OCI-LY7 (cell line): ENCODE measurements around the gene AFF2. TPM values are rescaled to one million over a fixed set of nuclear protein-coding genes. Genes with fewer than 3 reads are reported as not detected.
A peak's percentile ranks its signal among the peaks of the same experiment; 100 is the strongest.

Source experiments
- BruUV-seq: library from RNA; stranded (reverse); fragments of 400-500 nt; replicated peaks from 2 replicates; lab custom pipeline; 2021; lab: Mats Ljungman, UMichigan
- CTCF ChIA-PET: fragments of 300-600 bp; sonication (Branson Sonifier 250); formaldehyde crosslinking; loops from one replicate; lab custom pipeline; 2022; ENCODE audit warnings: antibody characterized with exemption; ENCODE audit not compliant: unreplicated experiment; lab: Charles Lee
- POLR2A ChIA-PET: fragments of 300-600 bp; sonication (Branson Sonifier 250); formaldehyde crosslinking; loops from one replicate; lab custom pipeline; 2022; ENCODE audit warnings: antibody characterized with exemption; lab: Charles Lee
- DNase-seq: peaks from one replicate; pipeline ENCODE4 v3.0.0-alpha.2; 2015; ENCODE audit warnings: low spot score
- H2AFZ ChIP-seq: fragments of 200-600 bp; sonication (generic), shearing (Covaris generic); 2 replicates; pipeline ENCODE4 v1.6.1; 2014; ENCODE audit warnings: mild to moderate bottlenecking, antibody characterized with exemption, low read length, moderate library complexity
- H3K27ac ChIP-seq: fragments of 200-600 bp; sonication (generic); 2 replicates; pipeline ENCODE4 v1.5.1; 2014; ENCODE audit warnings: mixed run types, low read depth, mild to moderate bottlenecking, moderate library complexity, low read length, inconsistent platforms; ENCODE audit not compliant: poor library complexity, severe bottlenecking
- H3K36me3 ChIP-seq: fragments of 200-600 bp; sonication (generic); 2 replicates; pipeline ENCODE4 v1.6.1; 2014; ENCODE audit warnings: mild to moderate bottlenecking, antibody characterized with exemption, low read length, moderate library complexity, mixed read lengths; ENCODE audit not compliant: insufficient read depth
- H3K4me1 ChIP-seq: fragments of 200-600 bp; sonication (generic); 2 replicates; pipeline ENCODE4 v1.5.1; 2014; ENCODE audit warnings: mild to moderate bottlenecking, low read length; ENCODE audit not compliant: insufficient read depth, poor library complexity, severe bottlenecking
- H3K4me2 ChIP-seq: fragments of 200-600 bp; sonication (generic); 2 replicates; pipeline ENCODE4 v1.6.1; 2014; ENCODE audit warnings: mild to moderate bottlenecking, low read length
- H3K4me3 ChIP-seq: fragments of 200-600 bp; sonication (generic); 2 replicates; pipeline ENCODE4 v1.5.1; 2014; ENCODE audit warnings: mild to moderate bottlenecking, low read depth, low read length; ENCODE audit not compliant: poor library complexity, severe bottlenecking
- H3K79me2 ChIP-seq: fragments of 200-600 bp; sonication (generic); 2 replicates; pipeline ENCODE4 v1.6.1; 2016; ENCODE audit warnings: low read depth, mild to moderate bottlenecking, low read length, moderate library complexity, mixed read lengths; ENCODE audit not compliant: insufficient read depth
- H3K9me2 ChIP-seq: fragments of 200-600 bp; sonication (generic); 2 replicates; pipeline ENCODE4 v1.6.1; 2016; ENCODE audit warnings: mild to moderate bottlenecking, low read length, mixed read lengths; ENCODE audit not compliant: insufficient read depth
- H3K9me3 ChIP-seq: fragments of 200-600 bp; sonication (generic); 2 replicates; pipeline ENCODE4 v1.6.1; 2014; ENCODE audit warnings: mild to moderate bottlenecking, mixed run types, low read length, mixed read lengths
- H4K20me1 ChIP-seq: fragments of 200-600 bp; sonication (generic); 2 replicates; pipeline ENCODE4 v1.6.1; 2014; ENCODE audit warnings: mild to moderate bottlenecking, antibody characterized with exemption, low read length, moderate library complexity, mixed read lengths; ENCODE audit not compliant: insufficient read depth
- EZH2phosphoT487 ChIP-seq: fragments of 200-600 bp; sonication (generic); IDR thresholded peaks from 2 replicates; pipeline ENCODE4 v1.6.1; 2018; ENCODE audit warnings: low read depth, borderline replicate concordance, mild to moderate bottlenecking, mixed run types, antibody characterized with exemption, low read length, moderate library complexity, mixed read lengths
- intact Hi-C: fragments of 100-400 bp; cut with micrococcal nuclease; formaldehyde crosslinking; loops from one replicate; pipeline ENCODE4 v1.10.0; 2022; ENCODE audit not compliant: unreplicated experiment
- total RNA-seq, 2 experiments: library from RNA; depleted of rRNA in 1 of 2; stranded (reverse); fragments of >200 nt in 1 of 2; shearing (Covaris generic) in 1 of 2; gene quantifications; 2 replicates each; pipeline ENCODE4 v1.2.3, GENCODE V29; 2014 to 2022
- TF ChIP-seq, protein P1 (sequence below): fragments of 200-600 bp; sonication (generic); conservative IDR thresholded peaks from 2 replicates; pipeline ENCODE4 v1.5.1; 2014; ENCODE audit warnings: mild to moderate bottlenecking, antibody characterized with exemption, low read length, moderate library complexity, mixed read lengths

Gene AFF2
- total RNA-seq, 2 experiments from 2014 or later, result 102 to 106 TPM

DNA sequence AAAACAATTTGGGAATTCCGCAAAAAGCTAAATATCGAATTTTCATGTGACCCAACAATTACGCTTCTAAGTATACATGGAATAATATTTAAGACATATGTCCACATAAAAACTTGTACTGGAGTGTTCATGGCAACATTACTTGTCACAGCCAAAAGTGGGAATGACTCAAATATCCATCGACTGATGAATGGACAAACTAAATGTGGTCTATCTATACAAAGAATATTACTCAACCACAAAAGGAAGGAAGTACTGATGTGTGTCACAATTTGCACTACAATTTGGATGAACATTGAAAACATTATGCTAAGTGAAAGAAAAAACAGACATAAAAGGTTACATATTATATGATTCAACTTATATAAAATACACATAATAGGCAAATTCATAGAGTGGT, 71.9 kb downstream of the AFF2 start:
- TF ChIP-seq, protein P1, sequence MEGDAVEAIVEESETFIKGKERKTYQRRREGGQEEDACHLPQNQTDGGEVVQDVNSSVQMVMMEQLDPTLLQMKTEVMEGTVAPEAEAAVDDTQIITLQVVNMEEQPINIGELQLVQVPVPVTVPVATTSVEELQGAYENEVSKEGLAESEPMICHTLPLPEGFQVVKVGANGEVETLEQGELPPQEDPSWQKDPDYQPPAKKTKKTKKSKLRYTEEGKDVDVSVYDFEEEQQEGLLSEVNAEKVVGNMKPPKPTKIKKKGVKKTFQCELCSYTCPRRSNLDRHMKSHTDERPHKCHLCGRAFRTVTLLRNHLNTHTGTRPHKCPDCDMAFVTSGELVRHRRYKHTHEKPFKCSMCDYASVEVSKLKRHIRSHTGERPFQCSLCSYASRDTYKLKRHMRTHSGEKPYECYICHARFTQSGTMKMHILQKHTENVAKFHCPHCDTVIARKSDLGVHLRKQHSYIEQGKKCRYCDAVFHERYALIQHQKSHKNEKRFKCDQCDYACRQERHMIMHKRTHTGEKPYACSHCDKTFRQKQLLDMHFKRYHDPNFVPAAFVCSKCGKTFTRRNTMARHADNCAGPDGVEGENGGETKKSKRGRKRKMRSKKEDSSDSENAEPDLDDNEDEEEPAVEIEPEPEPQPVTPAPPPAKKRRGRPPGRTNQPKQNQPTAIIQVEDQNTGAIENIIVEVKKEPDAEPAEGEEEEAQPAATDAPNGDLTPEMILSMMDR, result no peak
- no peak for TF ChIP-seq EZH2phosphoT487
- no peaks in the 10 kb centered on the region for H3K9me3 ChIP-seq
- no peak overlapping the region for H3K4me3 ChIP-seq
- peaks cover 18% of the 10 kb centered on the region; the same call in 1 of the 2 replicates for H3K36me3 ChIP-seq
- no peak overlapping the region for H2AFZ ChIP-seq
- ChIA-PET POLR2A (interaction anchor here (0.6 to 1.8 kb wide), 3 partner anchors 17 to 67 kb away, joined by 3 to 4 read pairs (median 4); no protein-coding TSS in a partner anchor), CTCF (no interaction called here)
- peak overlapping the region; percentile 70 for H3K4me2 ChIP-seq
- intact Hi-C loops, result loop anchor here (5.0 to 10.0 kb wide), 2 partner anchors 102 to 125 kb away; no protein-coding TSS in a partner anchor
- peaks cover 99% of the 10 kb centered on the region for H3K79me2 ChIP-seq
- no peaks in the 10 kb centered on the region for H4K20me1 ChIP-seq
- no peak for DNase-seq
- H3K27ac ChIP-seq, result peak overlapping the region; percentile 95
- no peaks in the 10 kb centered on the region for H3K9me2 ChIP-seq
- peaks cover 77% of the 10 kb centered on the region for H3K4me1 ChIP-seq
- no TSS peak for BruUV-seq

DNA sequence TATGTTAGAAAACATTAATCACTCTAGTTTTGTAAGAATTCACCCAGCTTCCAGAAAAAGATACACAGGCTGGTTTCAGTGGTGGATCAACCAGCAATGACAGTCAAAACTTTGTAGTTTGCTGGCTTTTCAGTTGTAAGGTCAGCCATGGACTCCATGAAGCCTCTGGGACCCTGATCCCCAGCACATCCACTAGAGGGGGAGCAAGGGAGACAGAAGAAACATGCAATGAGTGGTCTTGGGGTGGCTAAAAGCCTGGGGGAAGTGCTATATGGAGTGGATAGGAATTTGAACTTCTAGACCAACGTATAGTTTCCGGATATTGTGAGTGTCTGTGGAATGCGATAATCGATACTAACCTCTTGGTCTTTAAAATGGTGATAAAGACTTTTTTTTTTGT, 72.7 kb downstream of the AFF2 start:
- Histone ChIP-seq H3K9me3 (no peaks in the 10 kb centered on the region), H3K36me3 (peaks cover 18% of the 10 kb centered on the region; the same call in 1 of the 2 replicates), H3K9me2 (no peaks in the 10 kb centered on the region), H3K4me1 (peaks cover 78% of the 10 kb centered on the region), H4K20me1 (no peaks in the 10 kb centered on the region), H3K79me2 (peaks cover 100% of the 10 kb centered on the region), H3K4me2 (peak overlapping the region; percentile 70), H2AFZ (no peak overlapping the region), H3K27ac (peak overlapping the region; percentile 95), H3K4me3 (no peak overlapping the region)
- CTCF ChIA-PET, result interaction anchor here (1.2 kb wide), 1 partner anchor 23 kb away, joined by 3 read pairs; no protein-coding TSS in a partner anchor
- DNase-seq, result peak; percentile 41
- POLR2A ChIA-PET, result interaction anchor here (1.8 kb wide), 1 partner anchor 11 kb away, joined by 8 read pairs; no protein-coding TSS in a partner anchor
- intact Hi-C loops, result loop anchor here (5.0 to 10.0 kb wide), 2 partner anchors 102 to 124 kb away; no protein-coding TSS in a partner anchor
- no TSS peak for BruUV-seq
- TF ChIP-seq, protein P1, result peak; percentile 65
- no peak for TF ChIP-seq EZH2phosphoT487
